ENCODE measurements around the gene DHFR2. TPM values are rescaled to one million over a fixed set of nuclear protein-coding genes. Genes with fewer than 3 reads are reported as not detected.

The DHFR2 gene
- total and polyA plus RNA-seq, 2 of the 4 experiments (the other 2 are of a cell fraction) = 1.1 to 2.3 TPM

DNA sequence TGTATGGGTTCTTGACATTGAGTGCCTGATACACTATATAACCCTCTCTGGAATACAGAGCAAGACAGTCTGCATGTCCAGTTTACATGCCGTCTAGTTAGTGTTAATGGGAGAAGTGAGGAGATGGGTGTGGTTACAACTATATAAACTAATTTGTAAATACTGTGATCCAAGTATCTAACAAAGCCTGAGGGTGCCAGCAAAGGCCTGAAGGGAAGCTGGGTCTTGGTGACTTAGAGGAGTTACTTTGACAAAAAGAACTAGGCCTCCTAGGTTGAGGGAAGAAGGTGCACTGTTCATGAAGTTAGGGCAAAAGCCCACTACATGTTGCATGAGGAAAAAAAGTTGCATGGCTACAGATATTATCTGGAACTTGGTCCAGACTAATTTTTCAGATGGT is 2.4 kb upstream of the DHFR2 start:
- Histone ChIP-seq H3K9ac (ENCODE audit: low read depth, low read length) (no peak overlapping the region), H2AK9ac (replicated peaks; ENCODE audit: low read depth, low read length, poor library complexity) (no peak overlapping the region), H3K27ac (ENCODE audit: insufficient read depth, low read length) (no peak overlapping the region), H3K36me3 (ENCODE audit: control insufficient read depth, insufficient read depth, low read length) (peaks cover 1% of the 10 kb centered on the region; the same call in 1 of the 2 replicates), H4K5ac (ENCODE audit: low read depth, low read length) (no peak overlapping the region), H4K8ac (ENCODE audit: low read depth in 2 of 2, low read length in 2 of 2) (no peak overlapping the region), H2BK5ac (ENCODE audit: low read depth, low read length, poor library complexity, severe bottlenecking) (no peak overlapping the region), H3K4me2 (ENCODE audit: low read depth, low read length) (no peak overlapping the region), H3K14ac (replicated peaks; ENCODE audit: low read depth, low read length) (no peak overlapping the region), H3K9me3 (ENCODE audit: control insufficient read depth, insufficient read depth, low read length) (no peaks in the 10 kb centered on the region), H3K4me1 (ENCODE audit: control insufficient read depth, insufficient read depth, low read length) (peaks cover 1% of the 10 kb centered on the region; the same call in 1 of the 2 replicates), H2BK20ac (ENCODE audit: low read depth, low read length) (no peak overlapping the region), H4K20me1 (ENCODE audit: insufficient read depth, low read length) (no peaks in the 10 kb centered on the region), H2BK120ac (ENCODE audit: low read depth, low read length) (no peak overlapping the region), H3K56ac (ENCODE audit: extremely low read depth, insufficient read depth, low read length) (no peak overlapping the region), H3K4me3 (ENCODE audit: insufficient read depth, low read depth, low read length) (no peak overlapping the region), H2BK15ac (ENCODE audit: low read depth, low read length) (no peak overlapping the region), H4K91ac (ENCODE audit: insufficient read depth, low read depth, low read length) (no peak overlapping the region), H3K79me1 (ENCODE audit: low read depth in 1 of 2, low read length in 2 of 2) (peaks cover 6 to 34% of the 10 kb centered on the region in 2 experiments; a peak in 3 of 4 replicates), H3K9me1 (ENCODE audit: insufficient read depth, low read length) (no peaks in the 10 kb centered on the region), H3K23ac (ENCODE audit: low read depth, low read length) (no peak overlapping the region), H3K27me3 (ENCODE audit: control insufficient read depth, insufficient read depth, low read length) (no peaks in the 10 kb centered on the region), H3K18ac (ENCODE audit: low read depth, low read length) (no peak overlapping the region), H2AK5ac (ENCODE audit: low read depth, low read length) (no peak overlapping the region), H2AFZ (replicated peaks; ENCODE audit: low read length, poor library complexity) (no peak overlapping the region), H3K4ac (ENCODE audit: low read depth, low read length) (no peak overlapping the region)
- ATAC-seq (ENCODE audit: low read depth) (no peak), DNase-seq (no peak)
- CTCF ChIA-PET = no interaction called here
- WGBS, 2 experiments (ENCODE audit: extremely low coverage in 2 of 2, insufficient read length in 1 of 2) = no CpG with 5 or more reads among the region's 1 CpG
- dilution Hi-C loops (cut with HindIII; ENCODE audit: low sequenced_read_pairs, unreplicated experiment) = no loop called here
- BruUV-seq (replicated peaks) = no TSS peak
- in situ Hi-C loops (cut with MboI; ENCODE audit: low sequenced_read_pairs) = loop anchor here (5.0 kb wide), 1 partner anchor 58 kb away; no protein-coding TSS in a partner anchor
- POLR2A ChIA-PET (ENCODE audit: unreplicated experiment) = no interaction called here
- TF ChIP-seq POLR2A (IDR thresholded peaks at IDR 0.05; ENCODE audit: low read depth, low read length) (no peak), MAZ (IDR thresholded peaks at IDR 0.05; ENCODE audit: borderline replicate concordance, low read depth, low read length) (no peak), CTCF (conservative IDR thresholded peaks at IDR 0.05; ENCODE audit: low read depth, low read length) (no peak), MXI1 (IDR thresholded peaks at IDR 0.05; ENCODE audit: borderline replicate concordance, low read depth, low read length) (no peak)
- TF ChIP-seq, protein P1, sequence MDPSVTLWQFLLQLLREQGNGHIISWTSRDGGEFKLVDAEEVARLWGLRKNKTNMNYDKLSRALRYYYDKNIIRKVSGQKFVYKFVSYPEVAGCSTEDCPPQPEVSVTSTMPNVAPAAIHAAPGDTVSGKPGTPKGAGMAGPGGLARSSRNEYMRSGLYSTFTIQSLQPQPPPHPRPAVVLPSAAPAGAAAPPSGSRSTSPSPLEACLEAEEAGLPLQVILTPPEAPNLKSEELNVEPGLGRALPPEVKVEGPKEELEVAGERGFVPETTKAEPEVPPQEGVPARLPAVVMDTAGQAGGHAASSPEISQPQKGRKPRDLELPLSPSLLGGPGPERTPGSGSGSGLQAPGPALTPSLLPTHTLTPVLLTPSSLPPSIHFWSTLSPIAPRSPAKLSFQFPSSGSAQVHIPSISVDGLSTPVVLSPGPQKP (IDR thresholded peaks at IDR 0.05; ENCODE audit: borderline replicate concordance, low read depth, low read length) = no peak
- intact Hi-C loops (cut with micrococcal nuclease) = loop anchor here (10.0 kb wide), 1 partner anchor 220 kb away; no protein-coding TSS in a partner anchor

All from IMR-90 (cell line).